Stimulated activated CD4-positive, alpha-beta T cell treated with anti-CD3 and anti-CD28 coated beads, Interleukin-4, amount 100 ng/mL, for 4 hours (primary cell): ENCODE data around the gene ISLR.

ENCODE experiments used
- DNase-seq, 2 experiments: peaks; one replicate each; pipeline ENCODE4 v3.0.0-alpha.2; 2020

Gene ISLR

GRCh38 chr15:74216949-74217348 lies 43.4 kb downstream of the ISLR start:
- DNase-seq, result no peak

- DNase-seq, result no peak
These were observed 44.7 kb downstream of the ISLR start for GRCh38 chr15:74217907-74218885.

- no peak for DNase-seq
These were observed 47.2 kb downstream of the ISLR start for GRCh38 chr15:74220475-74221248.

DNA sequence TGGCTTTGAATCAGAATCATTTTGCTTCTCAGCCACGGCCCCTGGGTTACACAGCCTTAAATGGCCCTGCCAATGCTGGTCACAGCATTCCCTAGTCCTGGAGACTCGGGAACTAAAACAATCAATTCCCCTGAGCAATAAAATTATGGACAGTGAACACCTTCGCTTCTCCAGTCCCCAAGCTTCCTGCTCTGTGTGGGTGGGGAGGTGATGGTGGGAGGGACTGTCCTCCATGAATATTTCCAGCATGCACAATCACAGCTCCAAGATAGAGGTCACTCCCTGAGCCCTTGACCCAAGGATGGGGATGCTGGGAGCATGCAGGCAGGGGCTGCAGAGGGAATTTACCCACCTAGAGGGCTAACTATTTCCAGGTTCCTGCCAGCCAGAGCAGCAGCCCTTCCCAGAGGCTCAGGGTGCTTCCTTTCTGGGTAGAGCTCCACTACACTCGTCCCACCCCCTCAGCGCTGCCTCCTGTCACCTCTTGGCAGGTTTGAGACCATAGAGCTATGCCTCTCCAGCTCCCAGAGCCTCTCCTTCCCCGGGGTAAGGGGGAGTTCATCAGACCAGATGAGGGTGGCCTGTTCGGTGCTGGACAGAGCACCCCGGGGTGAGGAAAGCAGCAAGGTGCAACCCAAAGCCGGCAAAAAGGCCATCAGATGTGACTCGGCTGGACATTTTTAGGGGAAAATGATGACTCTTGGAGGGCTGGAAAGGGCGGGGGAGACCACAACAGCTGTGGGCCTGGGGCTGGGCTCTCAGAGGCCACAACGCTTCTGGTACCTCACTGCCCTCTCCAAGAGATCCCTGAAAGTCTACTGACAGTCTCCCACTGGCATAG lies 48.1 kb downstream of the ISLR start:
- no peak for DNase-seq

DNA sequence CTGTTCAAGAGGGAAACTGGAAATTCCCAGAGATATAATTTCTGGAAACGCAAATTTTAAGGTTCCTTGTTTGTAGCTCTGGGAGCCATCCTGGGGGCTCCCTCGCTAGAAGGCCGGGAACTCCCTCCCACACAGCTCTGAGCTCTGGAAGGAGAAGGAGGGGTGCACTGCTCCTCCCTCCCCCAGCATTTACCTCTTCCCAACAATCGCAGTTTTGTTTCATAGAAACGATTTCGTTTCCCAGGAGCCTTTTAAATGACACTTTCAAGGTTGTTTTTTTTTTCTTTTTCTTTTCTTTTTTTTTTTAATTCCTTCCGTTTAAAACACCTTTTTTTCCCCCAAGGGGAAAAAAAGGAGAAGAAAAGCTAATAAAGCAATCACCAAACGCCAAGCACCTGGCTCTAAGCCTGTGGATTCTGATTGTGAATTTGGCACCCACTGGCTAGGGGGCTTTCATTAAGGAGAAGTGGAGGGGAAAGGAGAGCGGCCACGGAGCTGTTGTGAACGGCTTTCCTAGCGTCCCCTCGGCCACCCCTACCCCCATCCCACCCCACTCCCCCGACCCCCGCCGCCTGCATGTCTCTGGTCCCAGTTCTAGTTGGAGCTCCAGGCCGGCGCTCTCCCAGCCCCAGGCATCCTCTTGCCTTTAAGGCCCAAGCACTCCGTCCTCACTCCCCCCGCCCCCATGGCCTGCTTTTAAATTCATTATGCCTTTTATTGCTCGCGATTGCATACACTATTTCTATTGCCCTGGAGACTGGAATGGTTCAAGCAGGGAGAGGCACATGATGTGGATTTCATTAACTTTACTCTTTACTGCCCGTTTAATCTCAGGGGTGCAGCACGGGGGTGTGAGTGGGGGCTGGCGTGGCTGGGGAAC lies 49.0 kb downstream of the ISLR start:
- no peak for DNase-seq

DNA sequence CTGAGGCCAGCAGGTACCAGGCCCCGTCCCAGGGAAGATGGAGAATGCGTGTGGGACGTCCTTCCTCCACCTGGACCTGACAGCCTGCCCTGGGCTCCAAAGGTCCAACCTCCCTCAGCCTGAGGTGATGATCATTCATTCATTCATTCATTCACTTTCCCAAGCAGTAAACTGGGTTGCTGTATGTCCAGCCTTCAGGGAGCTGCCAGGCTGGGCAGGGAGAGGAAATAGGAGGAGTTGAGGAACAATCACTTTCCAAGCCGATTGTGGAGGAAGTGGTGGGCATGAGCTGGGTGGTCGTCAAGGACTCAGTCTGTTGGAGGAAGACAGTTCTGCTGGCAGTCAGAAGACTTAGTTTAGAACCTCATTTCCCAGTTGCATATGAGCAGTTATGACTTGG lies 52.4 kb downstream of the ISLR start:
- no peak for DNase-seq
